GM12873 (cell line): ENCODE data around the gene LRMDA.

Experiments
- TF ChIP-seq, protein P1 (sequence below): IDR thresholded peaks from 2 replicates; pipeline ENCODE4 v1.5.1; 2012; ENCODE audit warnings: low read depth, mild to moderate bottlenecking, moderate library complexity, low read length, control low read depth; ENCODE audit not compliant: insufficient read depth; ENCODE audit errors: missing control alignments

Gene LRMDA

DNA sequence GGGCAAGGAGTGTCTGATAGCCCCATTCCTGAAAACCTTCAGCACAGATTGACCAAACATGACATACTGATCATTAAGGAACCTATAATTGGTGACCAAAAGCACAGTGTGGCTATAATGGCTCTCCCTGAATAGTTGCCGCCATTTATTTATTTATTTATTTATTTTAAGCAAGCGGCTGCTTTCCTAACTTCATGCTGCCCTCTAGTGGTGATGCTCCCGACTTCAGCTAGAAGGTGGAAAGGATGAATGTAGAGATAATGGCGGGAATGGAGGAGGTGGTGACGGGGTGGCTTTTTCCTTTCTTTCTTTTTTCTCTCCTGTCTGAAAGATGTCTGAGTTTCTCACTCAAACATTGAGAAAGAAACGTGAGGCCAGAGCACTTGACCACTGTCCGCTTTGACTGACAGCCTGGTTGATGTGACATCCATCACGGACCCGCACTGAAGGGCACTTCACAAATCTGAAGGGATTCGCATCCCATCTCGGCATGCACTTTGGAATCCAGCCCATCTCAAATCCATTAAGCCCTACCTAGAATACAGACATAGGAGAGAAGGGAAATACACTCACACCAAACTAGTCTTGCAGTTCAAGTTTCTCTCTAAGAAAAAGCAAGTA is 1116.0 kb downstream of the LRMDA start:
- TF ChIP-seq, protein P1, sequence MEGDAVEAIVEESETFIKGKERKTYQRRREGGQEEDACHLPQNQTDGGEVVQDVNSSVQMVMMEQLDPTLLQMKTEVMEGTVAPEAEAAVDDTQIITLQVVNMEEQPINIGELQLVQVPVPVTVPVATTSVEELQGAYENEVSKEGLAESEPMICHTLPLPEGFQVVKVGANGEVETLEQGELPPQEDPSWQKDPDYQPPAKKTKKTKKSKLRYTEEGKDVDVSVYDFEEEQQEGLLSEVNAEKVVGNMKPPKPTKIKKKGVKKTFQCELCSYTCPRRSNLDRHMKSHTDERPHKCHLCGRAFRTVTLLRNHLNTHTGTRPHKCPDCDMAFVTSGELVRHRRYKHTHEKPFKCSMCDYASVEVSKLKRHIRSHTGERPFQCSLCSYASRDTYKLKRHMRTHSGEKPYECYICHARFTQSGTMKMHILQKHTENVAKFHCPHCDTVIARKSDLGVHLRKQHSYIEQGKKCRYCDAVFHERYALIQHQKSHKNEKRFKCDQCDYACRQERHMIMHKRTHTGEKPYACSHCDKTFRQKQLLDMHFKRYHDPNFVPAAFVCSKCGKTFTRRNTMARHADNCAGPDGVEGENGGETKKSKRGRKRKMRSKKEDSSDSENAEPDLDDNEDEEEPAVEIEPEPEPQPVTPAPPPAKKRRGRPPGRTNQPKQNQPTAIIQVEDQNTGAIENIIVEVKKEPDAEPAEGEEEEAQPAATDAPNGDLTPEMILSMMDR: peak; percentile 79

DNA sequence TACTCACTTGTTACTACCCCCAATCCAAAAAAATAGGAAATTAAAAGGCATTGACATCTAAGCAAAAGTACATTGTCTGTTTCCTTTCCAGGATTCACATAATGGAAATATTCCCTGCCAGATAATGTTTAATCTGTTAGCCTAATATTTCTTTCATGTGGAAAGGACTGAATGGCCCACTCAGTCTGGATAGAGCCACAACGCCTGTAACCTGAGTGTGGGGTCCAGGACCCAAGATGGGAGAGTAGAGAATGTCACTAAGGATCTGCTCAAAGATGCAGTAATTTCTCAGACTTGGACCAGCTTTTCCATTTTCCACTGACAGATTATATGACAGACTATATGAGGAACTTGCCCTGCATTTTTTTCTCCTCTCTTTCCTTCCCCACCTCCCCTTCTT is 1117.3 kb downstream of the LRMDA start:
- TF ChIP-seq, protein P1: no peak

DNA sequence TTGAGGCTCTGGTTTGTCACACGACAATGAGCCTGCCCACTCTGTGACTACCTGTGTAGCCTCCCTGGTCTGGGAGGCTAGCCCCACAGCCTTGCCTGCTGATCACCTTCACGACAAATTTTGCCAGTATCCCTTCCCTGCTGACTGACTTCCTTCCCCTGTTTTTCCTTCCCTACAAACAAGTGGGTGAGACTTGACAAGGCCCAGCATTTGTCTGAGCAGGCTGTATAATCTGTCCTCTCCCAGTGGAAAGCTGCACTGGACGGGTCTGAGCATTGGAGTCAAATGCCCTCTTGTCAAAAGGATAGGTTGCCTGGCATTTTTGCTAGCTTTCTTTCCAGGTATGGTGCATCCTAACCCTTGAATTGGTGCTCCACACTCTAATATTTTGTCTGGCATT is 1117.7 kb downstream of the LRMDA start:
- TF ChIP-seq, protein P1: no peak

DNA sequence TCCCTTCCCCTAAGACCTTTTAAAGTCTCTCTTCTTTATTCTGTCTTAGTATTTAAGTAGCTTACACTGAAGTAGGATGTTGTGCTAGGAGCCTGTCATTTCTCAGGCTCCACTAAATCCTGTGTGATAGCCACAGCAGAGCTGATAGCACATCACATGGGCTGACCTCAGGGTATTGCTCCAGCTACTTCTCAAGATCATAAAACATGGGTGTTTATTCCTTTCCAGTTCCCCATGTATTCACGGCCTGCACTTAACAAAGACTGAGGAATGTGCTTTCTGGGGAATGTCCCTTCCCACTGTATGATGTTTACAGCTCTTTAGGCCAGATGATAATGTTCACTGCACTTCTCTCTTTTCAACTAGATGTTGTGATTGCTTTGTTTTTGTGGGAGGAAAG is 1119.4 kb downstream of the LRMDA start:
- TF ChIP-seq, protein P1: no peak

GRCh38 chr10:76552091-76552873 is 1120.9 kb downstream of the LRMDA start:
- TF ChIP-seq, protein P1: no peak

DNA sequence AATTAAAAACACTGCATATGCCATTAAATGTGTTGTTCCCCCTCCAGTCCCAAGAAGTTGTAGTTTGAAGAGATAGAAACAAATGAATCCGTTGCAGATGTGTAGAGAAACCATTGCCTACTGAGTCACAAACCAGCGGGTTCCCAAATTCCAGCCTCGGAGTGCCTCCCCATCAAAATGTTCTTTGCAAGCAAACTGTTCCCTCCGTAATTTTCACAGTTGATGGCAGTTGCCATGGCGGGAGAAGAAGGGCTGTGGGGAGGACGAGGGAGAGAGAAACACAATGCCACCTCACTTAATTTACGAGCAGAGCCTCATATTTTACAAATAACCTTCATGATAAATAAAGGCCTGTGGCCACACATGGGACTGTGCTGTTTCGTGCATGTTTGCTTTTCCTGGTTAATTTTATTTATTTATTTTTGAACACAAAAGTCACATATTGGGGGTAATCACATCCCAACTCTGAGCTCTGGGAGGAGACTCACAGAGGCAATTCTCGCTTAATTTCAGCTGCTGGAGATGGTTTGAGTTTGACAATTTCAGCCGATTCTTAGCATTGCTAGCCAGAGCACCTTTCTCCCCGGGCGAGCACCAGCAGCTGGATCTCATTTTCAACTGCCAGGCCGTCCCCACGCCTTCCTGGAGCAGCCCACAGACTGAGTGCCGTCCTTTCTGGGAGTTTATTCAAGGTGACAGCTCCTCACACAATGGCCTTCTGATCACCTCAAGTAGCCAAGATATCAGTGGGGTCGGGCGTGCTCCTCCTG is 1122.0 kb downstream of the LRMDA start:
- TF ChIP-seq, protein P1: no peak

- TF ChIP-seq, protein P1: no peak
These were observed 1122.6 kb downstream of the LRMDA start for GRCh38 chr10:76554033-76554408.
